PC-9 (cell line): ENCODE results near the gene NOTCH4.

Source experiments
- CTCF ChIP-seq: fragments of 200-600 bp; sonication (generic); conservative IDR thresholded peaks from 2 replicates; pipeline ENCODE4 v1.6.1; 2017; ENCODE audit warnings: mixed run types, antibody characterized with exemption, mild to moderate bottlenecking, moderate library complexity
- EZH2 ChIP-seq: fragments of 200-600 bp; sonication (generic); IDR thresholded peaks from 2 replicates; pipeline ENCODE4 v1.8.0; 2017; ENCODE audit warnings: antibody characterized with exemption, low read depth

DNA sequence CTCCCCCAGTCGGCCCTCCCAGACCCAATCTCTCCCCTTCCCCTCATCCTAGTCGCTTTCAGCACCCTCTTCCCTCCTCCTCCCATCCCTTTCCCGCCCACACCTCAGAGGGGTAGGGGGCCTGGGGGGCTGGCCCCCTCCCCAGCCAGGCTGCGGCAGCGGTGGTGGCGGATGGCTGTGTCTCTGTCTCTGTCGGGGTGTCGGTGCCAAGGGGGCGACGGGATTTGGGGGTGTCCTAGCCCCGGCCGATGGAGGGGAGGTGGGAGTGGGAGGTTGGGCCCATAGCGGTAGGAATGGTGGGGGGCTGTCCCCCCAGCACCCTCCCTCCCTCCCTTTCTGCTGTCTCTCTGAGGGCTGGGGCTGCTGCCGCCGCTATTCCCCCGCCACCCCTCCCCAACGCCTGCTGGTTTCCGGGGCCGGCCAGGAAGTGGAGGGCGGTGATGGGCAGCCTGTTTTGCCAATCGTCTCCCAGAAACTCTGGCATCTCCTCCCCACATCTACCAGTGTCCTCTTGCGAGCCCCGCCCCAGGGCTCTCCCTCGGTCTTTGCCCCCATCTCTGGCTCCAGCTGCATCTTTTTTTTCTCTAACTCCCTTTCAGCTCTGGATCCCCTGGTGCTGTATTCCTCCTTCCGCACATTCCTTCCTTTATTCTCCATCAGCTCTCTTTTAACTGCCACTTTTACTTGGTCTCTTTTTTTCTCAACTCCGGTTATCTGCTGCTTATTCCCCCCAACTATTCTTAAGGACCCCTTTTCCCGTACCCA, 48.0 kb downstream of the NOTCH4 start, which contains the start of gene AGPAT1:
- TF ChIP-seq CTCF (no peak), EZH2 (no peak)
